Skin epidermis (tissue), 12 donors: ENCODE results near the gene ZC3H15.

ENCODE experiments used
- H3K27ac ChIP-seq, 21 experiments: fragments of 200-600 bp; sonication (generic) in 11 of 21; one replicate each; pipeline ENCODE4 v1.5.0; 2020; ENCODE audit warnings: mild to moderate bottlenecking in 3 of 21, inconsistent platforms in 2 of 21, moderate library complexity in 2 of 21
- H3K4me3 ChIP-seq, 7 experiments: fragments of 200-600 bp; sonication (generic) in 2 of 7; one replicate each; pipeline ENCODE4 v1.5.0; 2020; ENCODE audit warnings: inconsistent platforms in 2 of 7, mild to moderate bottlenecking in 2 of 7, moderate library complexity in 1 of 7

The ZC3H15 gene

DNA sequence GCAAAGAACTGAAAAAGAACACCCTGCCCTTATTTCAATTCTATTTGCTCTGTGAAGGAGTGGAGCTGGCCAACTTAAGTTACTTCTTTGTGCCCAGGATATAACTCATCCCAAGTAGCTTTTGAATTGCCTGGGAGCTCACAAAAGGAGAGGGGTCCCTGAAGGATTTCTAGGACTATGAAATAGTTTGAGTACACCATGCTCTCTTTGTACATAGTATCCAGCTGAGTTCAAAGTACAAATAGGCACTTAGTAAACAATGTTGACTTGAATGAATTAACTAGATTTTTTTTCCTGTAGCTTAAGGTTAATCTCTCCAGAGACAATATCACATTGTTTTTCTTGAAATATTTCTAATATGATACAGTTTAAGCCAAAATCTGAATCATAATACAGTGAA is 47.7 kb downstream of the ZC3H15 start:
- Histone ChIP-seq H3K4me3 (no peak overlapping the region), H3K27ac (no peak overlapping the region)

GRCh38 chr2:186534406-186534805 is 48.3 kb downstream of the ZC3H15 start:
- H3K27ac ChIP-seq: no peak overlapping the region
- H3K4me3 ChIP-seq: no peak overlapping the region

DNA sequence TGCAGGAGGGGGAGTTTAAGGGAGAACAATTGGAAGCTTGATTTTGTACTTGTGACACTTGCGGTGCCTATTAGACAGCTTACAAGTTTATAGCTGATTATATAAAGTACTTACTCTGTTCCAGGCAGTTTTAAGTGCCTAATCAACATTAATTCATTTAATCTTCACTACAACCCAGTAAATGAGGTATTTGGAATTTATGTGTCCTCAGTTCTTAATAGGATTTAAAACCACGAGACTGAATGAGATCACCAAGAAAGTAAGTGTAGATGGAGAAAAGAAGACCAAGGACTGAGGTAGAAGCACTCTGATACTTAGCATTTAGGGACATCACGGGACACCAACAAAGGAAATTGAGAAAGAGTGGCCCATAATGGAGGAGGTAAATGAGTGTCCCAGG is 49.8 kb downstream of the ZC3H15 start:
- Histone ChIP-seq H3K4me3 (no peak overlapping the region), H3K27ac (no peak overlapping the region)

DNA sequence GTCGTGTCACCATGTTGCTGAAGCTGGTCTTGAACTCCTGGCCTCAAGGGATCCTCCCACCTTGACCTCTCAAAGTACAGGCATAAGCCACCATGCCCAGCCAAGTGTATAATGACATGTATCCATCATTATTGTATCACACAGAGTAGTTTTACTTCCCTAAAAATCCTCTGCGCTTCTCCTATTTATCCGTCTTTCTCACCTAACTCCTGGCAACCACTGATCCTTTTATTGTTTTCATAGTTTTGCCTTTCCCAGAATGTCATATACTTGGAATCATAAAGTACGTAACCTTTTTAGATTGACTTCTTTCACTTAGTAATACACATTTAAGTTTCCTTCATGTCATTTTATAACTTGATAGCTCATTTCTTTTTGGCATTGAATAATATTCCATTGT is 51.0 kb downstream of the ZC3H15 start:
- H3K27ac ChIP-seq: no peak overlapping the region

GRCh38 chr2:186540941-186541340 is 54.9 kb downstream of the ZC3H15 start:
- H3K4me3 ChIP-seq: no peak overlapping the region
- peak overlapping the region in 4 of 21 experiments; percentile 9 to 62 (median 44) for H3K27ac ChIP-seq

More for the DNA sequence above, 51.0 kb downstream of the ZC3H15 start:
- no peak overlapping the region for H3K4me3 ChIP-seq

DNA sequence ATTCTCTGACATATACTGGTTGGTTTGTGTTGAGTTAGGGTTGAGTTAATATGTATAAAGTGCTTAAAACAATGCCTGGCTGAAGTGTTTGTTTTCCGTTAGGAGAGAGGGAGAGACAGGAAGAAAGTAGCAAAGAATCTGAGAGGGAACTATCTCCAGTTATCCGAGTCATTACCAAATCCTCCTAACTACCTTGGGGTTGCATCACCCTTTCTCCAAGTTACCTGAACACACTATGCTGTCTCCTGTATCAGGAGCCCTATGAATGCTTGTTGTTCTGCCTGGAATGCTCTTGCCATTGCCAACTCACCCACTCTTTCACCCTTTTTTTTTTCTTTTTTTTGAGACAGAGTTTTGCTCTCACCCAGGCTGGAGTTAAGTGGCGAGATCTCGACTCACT is 55.9 kb downstream of the ZC3H15 start:
- no peak overlapping the region for H3K4me3 ChIP-seq
- H3K27ac ChIP-seq: peak overlapping the region in 4 of 21 experiments; percentile 2 to 18 (median 12)

DNA sequence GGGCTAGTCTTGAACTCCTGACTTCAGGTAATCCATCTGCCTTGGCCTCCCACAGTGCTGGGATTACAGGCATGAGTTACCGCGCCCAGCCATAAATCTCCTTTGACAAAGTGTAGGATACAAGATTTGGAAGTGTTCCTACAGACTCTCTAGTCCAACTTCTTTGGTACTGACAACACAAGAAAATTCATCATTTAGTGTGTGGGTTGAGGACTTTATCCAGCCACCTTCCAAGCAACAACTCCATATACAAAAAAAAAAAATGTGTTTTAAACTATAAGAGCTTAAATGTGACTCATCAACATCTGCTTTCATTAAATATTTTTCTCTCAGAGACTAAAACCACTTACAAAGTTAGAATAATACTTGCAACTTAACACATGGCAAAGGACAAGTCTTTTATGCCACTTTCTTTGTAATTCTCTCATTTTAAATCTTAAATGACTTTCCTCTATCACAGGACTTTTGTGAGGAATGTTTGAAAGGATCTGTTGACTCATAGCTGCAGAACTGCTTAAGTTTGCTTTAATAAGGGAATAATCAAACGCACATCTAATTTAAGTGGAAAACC is 57.6 kb downstream of the ZC3H15 start:
- H3K4me3 ChIP-seq: no peak overlapping the region
- peak overlapping the region in 20 of 21 experiments; percentile 41 to 84 (median 71) for H3K27ac ChIP-seq

DNA sequence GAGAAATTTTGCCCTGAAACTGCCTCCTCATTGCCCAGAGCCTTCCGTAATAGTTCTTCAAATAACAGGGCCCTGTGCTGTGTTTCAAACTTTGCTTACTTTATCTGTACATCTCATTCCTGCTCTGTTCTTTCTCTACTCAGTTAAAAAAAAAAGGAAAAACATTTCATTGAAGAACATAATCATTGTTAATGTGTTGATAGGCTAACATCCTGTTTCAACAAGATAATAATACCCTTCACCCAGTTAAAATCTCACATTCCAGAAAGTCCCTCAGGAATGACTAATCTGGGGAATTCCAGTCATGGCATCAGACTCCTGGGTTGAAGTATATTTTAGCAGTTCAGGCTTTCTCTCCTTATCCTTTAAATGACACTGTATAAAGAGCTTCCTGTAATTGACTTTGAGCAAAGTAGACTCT is 58.2 kb downstream of the ZC3H15 start:
- H3K4me3 ChIP-seq: no peak overlapping the region
- peak overlapping the region in 20 of 21 experiments; percentile 41 to 84 (median 71) for H3K27ac ChIP-seq

DNA sequence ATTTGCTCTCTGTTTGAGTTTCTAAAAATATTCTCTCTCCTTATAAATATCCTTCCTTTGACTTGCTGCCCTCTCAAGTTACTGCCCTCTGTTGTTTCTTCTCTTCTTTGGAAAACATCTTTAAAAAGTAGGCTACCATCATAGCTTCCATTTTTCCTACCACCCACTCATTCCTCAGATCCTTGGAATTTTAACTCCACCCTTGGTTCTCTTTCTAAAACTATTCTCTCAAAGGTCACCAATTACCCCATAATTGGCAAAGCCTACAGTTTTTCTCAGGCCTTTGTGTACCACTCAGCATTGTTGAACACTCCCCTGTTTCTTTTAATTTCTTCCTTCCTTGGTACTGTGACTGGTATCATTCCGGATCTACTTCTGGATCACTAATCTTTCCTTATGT is 60.8 kb downstream of the ZC3H15 start:
- Histone ChIP-seq H3K27ac (peak overlapping the region in 1 of 21 experiments; percentile 30), H3K4me3 (no peak overlapping the region)

- Histone ChIP-seq H3K27ac (no peak overlapping the region), H3K4me3 (no peak overlapping the region)
Observed at GRCh38 chr2:186551323-186552050, 65.4 kb downstream of the ZC3H15 start.

- Histone ChIP-seq H3K4me3 (no peak overlapping the region), H3K27ac (no peak overlapping the region)
Observed at GRCh38 chr2:186554429-186554828, 68.4 kb downstream of the ZC3H15 start.

- H3K4me3 ChIP-seq: no peak overlapping the region
- no peak overlapping the region for H3K27ac ChIP-seq
Observed at GRCh38 chr2:186554850-186555671, 69.0 kb downstream of the ZC3H15 start.

- H3K27ac ChIP-seq: no peak overlapping the region
- H3K4me3 ChIP-seq: no peak overlapping the region
Observed at GRCh38 chr2:186558512-186559276, 72.6 kb downstream of the ZC3H15 start.
